Measurements from ENCODE around the gene TNFRSF21.

GRCh38 chr6:47188588-47189021, 121.1 kb downstream of the TNFRSF21 start:
- TF ChIP-seq CTCF (IDR thresholded peaks at IDR 0.05; ENCODE audit: low read length) (no peak), EZH2 (optimal IDR thresholded peaks at IDR 0.05; ENCODE audit: low read depth, low read length) (no peak), EZH2phosphoT487 (IDR thresholded peaks at IDR 0.05; ENCODE audit: low read length) (no peak)
